Activated CD8-positive, alpha-beta memory T cell treated with anti-CD3 and anti-CD28 coated beads, Interleukin-2, amount 50 U/mL, for 24 hours (primary cell): ENCODE results near the gene VMAC.

Experiments
- DNase-seq: peaks from one replicate; pipeline ENCODE4 v3.0.0-alpha.2; 2020; ENCODE audit errors: extremely low read depth

Gene VMAC

GRCh38 chr19:5929179-5929578 is 24.5 kb downstream of the VMAC start:
- no peak for DNase-seq

GRCh38 chr19:5929625-5930024 is 25.0 kb downstream of the VMAC start:
- DNase-seq: no peak

- no peak for DNase-seq
These were observed 26.6 kb downstream of the VMAC start for GRCh38 chr19:5931251-5931650.

- DNase-seq: no peak
These were observed 27.5 kb downstream of the VMAC start for GRCh38 chr19:5932146-5932545.

GRCh38 chr19:5932609-5933262 is 28.1 kb downstream of the VMAC start:
- no peak for DNase-seq

GRCh38 chr19:5933391-5934068 is 28.9 kb downstream of the VMAC start:
- no peak for DNase-seq

- no peak for DNase-seq
These were observed 29.4 kb downstream of the VMAC start for GRCh38 chr19:5934069-5934401.

- DNase-seq: no peak
These were observed 30.3 kb downstream of the VMAC start for GRCh38 chr19:5934774-5935472.

GRCh38 chr19:5935473-5936291 is 31.0 kb downstream of the VMAC start:
- DNase-seq: no peak

- DNase-seq: no peak
These were observed 31.6 kb downstream of the VMAC start for GRCh38 chr19:5936292-5936592.

GRCh38 chr19:5937550-5937949 is 32.9 kb downstream of the VMAC start:
- no peak for DNase-seq

- no peak for DNase-seq
These were observed 35.9 kb downstream of the VMAC start for GRCh38 chr19:5940260-5941208.

- no peak for DNase-seq
These were observed 37.0 kb downstream of the VMAC start for GRCh38 chr19:5941673-5942072.

GRCh38 chr19:5943045-5943444 is 38.4 kb downstream of the VMAC start:
- DNase-seq: no peak

- DNase-seq: no peak
These were observed 39.0 kb downstream of the VMAC start for GRCh38 chr19:5943623-5944022.

- no peak for DNase-seq
These were observed 42.8 kb downstream of the VMAC start for GRCh38 chr19:5947435-5947834.

GRCh38 chr19:5948752-5949564 is 44.3 kb downstream of the VMAC start:
- DNase-seq: no peak

GRCh38 chr19:5949792-5950305 is 45.2 kb downstream of the VMAC start:
- DNase-seq: no peak

GRCh38 chr19:5950741-5951140 is 46.1 kb downstream of the VMAC start:
- DNase-seq: no peak

GRCh38 chr19:5951338-5951861 is 46.7 kb downstream of the VMAC start:
- no peak for DNase-seq
